Tibial nerve (tissue), 4 donors: Measurements from ENCODE around the gene ZFPM1.
A peak's percentile ranks its signal among the peaks of the same experiment; 100 is the strongest.

Experiments
- CTCF ChIP-seq, 5 experiments: fragments of 200-600 bp in 3 of 5; fragments of 450-650 bp in 2 of 5; sonication (generic) in 3 of 5; IDR thresholded peaks; one replicate each; pipeline ENCODE4 v1.5.1; 2016 to 2019; ENCODE audit warnings: antibody characterized with exemption in 5 of 5, mild to moderate bottlenecking in 3 of 5, moderate library complexity in 2 of 5
- EP300 ChIP-seq, 2 donors: sonication (generic); formaldehyde crosslinking; IDR thresholded peaks; one replicate each; pipeline ENCODE4 v1.6.1; 2017; ENCODE audit warnings: antibody characterized with exemption in 2 of 2, mild to moderate bottlenecking in 1 of 2
- POLR2A ChIP-seq, 2 donors: fragments of 450-650 bp; IDR thresholded peaks; one replicate each; pipeline ENCODE4 v1.6.1; 2017; ENCODE audit warnings: antibody characterized with exemption in 2 of 2, mild to moderate bottlenecking in 2 of 2, moderate library complexity in 2 of 2

- TF ChIP-seq CTCF (IDR thresholded peaks at IDR 0.05) (peak; percentile 91 to 99 (median 94)), POLR2A (IDR thresholded peaks at IDR 0.05) (no peak), EP300 (IDR thresholded peaks at IDR 0.05) (no peak)
Measured at GRCh38 chr16:88442727-88443576, 10.1 kb upstream of the ZFPM1 start.
